DOHH2 (cell line): ENCODE results near the gene PRKCE.

ENCODE experiments used
- CTCF ChIP-seq: fragments of 200-600 bp; sonication (generic); IDR thresholded peaks from one replicate; pipeline ENCODE4 v1.5.1; 2014; ENCODE audit warnings: antibody characterized with exemption, mild to moderate bottlenecking, low read depth, low read length; ENCODE audit not compliant: poor library complexity, severe bottlenecking
- EZH2phosphoT487 ChIP-seq: fragments of 200-600 bp; sonication (generic); IDR thresholded peaks from 2 replicates; pipeline ENCODE4 v1.6.1; 2017; ENCODE audit warnings: borderline replicate concordance, mild to moderate bottlenecking, antibody characterized with exemption, low read length, moderate library complexity, mixed read lengths

GRCh38 chr2:45864121-45864520, 212.6 kb downstream of the PRKCE start:
- no peak for TF ChIP-seq CTCF
- TF ChIP-seq EZH2phosphoT487 = no peak
